Keratinocyte (primary cell): ENCODE measurements around the gene TSPEAR. TPM values are rescaled to one million over a fixed set of nuclear protein-coding genes. Genes with fewer than 3 reads are reported as not detected.

Experiments
- DNase-seq: peaks from one replicate; pipeline ENCODE4 v3.0.0-alpha.2; 2011; ENCODE audit warnings: low read depth, missing footprints, low spot score
- FAIRE-seq: peaks from 2 replicates; lab custom pipeline; 2011; peaks lifted over from hg19 to GRCh38; lab: Jason Lieb, UNC
- H2AFZ ChIP-seq: 2 replicates; pipeline ENCODE4 v1.6.0; 2012; ENCODE audit warnings: low read length, control low read depth, inconsistent platforms; ENCODE audit not compliant: control insufficient read depth
- H3K27ac ChIP-seq: 2 replicates; pipeline ENCODE4 v1.5.1; 2011; ENCODE audit warnings: low read length; ENCODE audit not compliant: control insufficient read depth, insufficient read depth
- H3K27me3 ChIP-seq: 3 replicates; pipeline ENCODE4 v1.6.0; 2011; ENCODE audit warnings: low read length; ENCODE audit not compliant: control insufficient read depth, insufficient read depth; ENCODE audit errors: extremely low read depth
- H3K36me3 ChIP-seq, 2 experiments: 2 replicates in 1 of 2; 3 replicates in 1 of 2; pipeline ENCODE4 v1.5.1; 2011; ENCODE audit warnings: low read length in 2 of 2, mild to moderate bottlenecking in 1 of 2; ENCODE audit not compliant: control insufficient read depth in 2 of 2, insufficient read depth in 2 of 2; ENCODE audit errors: extremely low read depth in 1 of 2
- H3K4me1 ChIP-seq: 3 replicates; pipeline ENCODE4 v1.5.1; 2011; ENCODE audit warnings: low read length; ENCODE audit not compliant: control insufficient read depth, insufficient read depth; ENCODE audit errors: extremely low read depth
- H3K4me2 ChIP-seq: 3 replicates; pipeline ENCODE4 v1.6.0; 2011; ENCODE audit warnings: low read depth, low read length; ENCODE audit not compliant: control insufficient read depth, insufficient read depth; ENCODE audit errors: extremely low read depth
- H3K4me3 ChIP-seq, 3 experiments: fragments of 200-600 bp in 1 of 3; sonication (generic) in 1 of 3; 2 replicates in 2 of 3; 3 replicates in 1 of 3; pipeline ENCODE4 v1.5.1; 2011 to 2016; ENCODE audit warnings: low read length in 3 of 3, mild to moderate bottlenecking in 3 of 3, control low read depth in 2 of 3, inconsistent platforms in 1 of 3, low read depth in 1 of 3, mixed read lengths in 1 of 3, mixed run types in 1 of 3, moderate library complexity in 1 of 3; ENCODE audit not compliant: control insufficient read depth in 2 of 3, insufficient read depth in 2 of 3; ENCODE audit errors: extremely low read depth in 1 of 3
- H3K79me2 ChIP-seq: 2 replicates; pipeline ENCODE4 v1.6.0; 2012; ENCODE audit warnings: low read length; ENCODE audit not compliant: control insufficient read depth, insufficient read depth
- H3K9ac ChIP-seq: 3 replicates; pipeline ENCODE4 v1.6.0; 2011; ENCODE audit warnings: low read length; ENCODE audit not compliant: control insufficient read depth, insufficient read depth; ENCODE audit errors: extremely low read depth
- H3K9me1 ChIP-seq: 3 replicates; pipeline ENCODE4 v1.6.0; 2011; ENCODE audit warnings: low read length; ENCODE audit not compliant: control insufficient read depth, insufficient read depth; ENCODE audit errors: extremely low read depth
- H3K9me3 ChIP-seq: 2 replicates; pipeline ENCODE4 v1.5.1; 2012; ENCODE audit warnings: low read depth, low read length; ENCODE audit not compliant: control insufficient read depth
- H4K20me1 ChIP-seq: 3 replicates; pipeline ENCODE4 v1.6.0; 2011; ENCODE audit warnings: low read length; ENCODE audit not compliant: control insufficient read depth, insufficient read depth; ENCODE audit errors: extremely low read depth
- EZH2 ChIP-seq: IDR thresholded peaks from one replicate; pipeline ENCODE4 v1.6.1; 2012; ENCODE audit warnings: inconsistent platforms, mild to moderate bottlenecking, low read length, moderate library complexity
- dilution Hi-C: fragments of 300-500 bp; cut with MboI; formaldehyde crosslinking; loops from one replicate; pipeline ENCODE4 v1.7.0; 2020; ENCODE audit warnings: low sequenced_read_pairs; ENCODE audit not compliant: extremely low pct_ligation_motif_present
- polyA plus RNA-seq, 5 experiments: library from polyadenylated mRNA; depleted of rRNA in 3 of 5; stranded (reverse) in 3 of 5; stranded (forward) in 1 of 5; unstranded in 1 of 5; fragments of >200 nt; gene quantifications; 1 replicate in 1 of 5; 2 replicates in 3 of 5; 3 replicates in 1 of 5; pipeline versions ENCODE4 v1.2.1 to v1.2.3, GENCODE V29; 2011 to 2012; ENCODE audit warnings: missing spikeins in 2 of 5, low read depth in 1 of 5, low replicate concordance in 1 of 5
- TF ChIP-seq, protein P1 (sequence below), 3 experiments: IDR thresholded peaks in 1 of 3; conservative IDR thresholded peaks in 1 of 3; optimal IDR thresholded peaks in 1 of 3; 2 replicates in 2 of 3; 3 replicates in 1 of 3; pipeline versions ENCODE3 to v1.5.1; 2011; ENCODE audit warnings: low read length in 3 of 3, mild to moderate bottlenecking in 3 of 3, moderate library complexity in 2 of 3, control low read depth in 1 of 3, inconsistent platforms in 1 of 3; ENCODE audit not compliant: insufficient read depth in 2 of 3; ENCODE audit errors: extremely low read depth in 1 of 3

TSPEAR gene
- polyA plus RNA-seq, 1 donor (not counting 4 experiments of a cell fraction or from before 2014, with no cell fraction given) = 0.12 TPM

DNA sequence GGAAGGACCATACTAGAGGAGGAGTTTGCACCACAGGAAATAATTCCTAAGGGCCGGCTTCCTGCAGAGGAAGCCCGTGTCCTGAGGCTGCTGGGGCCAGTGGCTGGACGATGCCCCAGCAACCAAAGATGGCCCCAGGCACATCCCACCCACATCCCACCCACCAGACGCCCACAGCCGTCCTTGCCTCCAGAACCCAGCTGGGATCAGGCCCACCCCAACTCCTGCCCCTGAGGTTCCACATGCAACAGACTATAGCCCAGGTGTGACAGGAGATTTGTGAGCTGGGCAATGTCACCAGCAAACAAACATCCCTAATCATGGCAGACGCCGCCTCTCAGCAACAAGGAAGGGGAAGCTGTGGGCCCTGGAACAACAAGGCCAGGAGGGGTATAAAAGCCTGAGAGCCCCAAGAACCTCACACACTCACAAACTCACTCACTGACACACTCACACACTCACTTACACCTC, 84.7 kb downstream of the TSPEAR start, which contains the start of gene KRTAP10-9:
Gene KRTAP10-9 (plus strand): TSS at position 421 of the 471 bp plus-strand sequence. CDS start 79 bp downstream, outside the sequence.
- H3K4me2 ChIP-seq = no peak within 1 kb of the TSS
- H2AFZ ChIP-seq = no peak within 1 kb of the TSS
- H4K20me1 ChIP-seq = no peaks in the 10 kb centered on the region
- peaks cover 14% of the 10 kb centered on the region for H3K9me3 ChIP-seq
- H3K9me1 ChIP-seq = no peaks in the 10 kb centered on the region
- no peaks in the 10 kb centered on the region for H3K4me1 ChIP-seq
- H3K27me3 ChIP-seq = no peaks in the 10 kb centered on the region
- no peak for DNase-seq
- dilution Hi-C loops = no loop called here
- FAIRE-seq = no peak
- H3K4me3 ChIP-seq = no peak within 1 kb of the TSS
- H3K27ac ChIP-seq = no peak within 1 kb of the TSS
- no peak within 1 kb of the TSS for H3K9ac ChIP-seq
- H3K79me2 ChIP-seq = no peaks in the 10 kb centered on the region
- TF ChIP-seq, protein P1, sequence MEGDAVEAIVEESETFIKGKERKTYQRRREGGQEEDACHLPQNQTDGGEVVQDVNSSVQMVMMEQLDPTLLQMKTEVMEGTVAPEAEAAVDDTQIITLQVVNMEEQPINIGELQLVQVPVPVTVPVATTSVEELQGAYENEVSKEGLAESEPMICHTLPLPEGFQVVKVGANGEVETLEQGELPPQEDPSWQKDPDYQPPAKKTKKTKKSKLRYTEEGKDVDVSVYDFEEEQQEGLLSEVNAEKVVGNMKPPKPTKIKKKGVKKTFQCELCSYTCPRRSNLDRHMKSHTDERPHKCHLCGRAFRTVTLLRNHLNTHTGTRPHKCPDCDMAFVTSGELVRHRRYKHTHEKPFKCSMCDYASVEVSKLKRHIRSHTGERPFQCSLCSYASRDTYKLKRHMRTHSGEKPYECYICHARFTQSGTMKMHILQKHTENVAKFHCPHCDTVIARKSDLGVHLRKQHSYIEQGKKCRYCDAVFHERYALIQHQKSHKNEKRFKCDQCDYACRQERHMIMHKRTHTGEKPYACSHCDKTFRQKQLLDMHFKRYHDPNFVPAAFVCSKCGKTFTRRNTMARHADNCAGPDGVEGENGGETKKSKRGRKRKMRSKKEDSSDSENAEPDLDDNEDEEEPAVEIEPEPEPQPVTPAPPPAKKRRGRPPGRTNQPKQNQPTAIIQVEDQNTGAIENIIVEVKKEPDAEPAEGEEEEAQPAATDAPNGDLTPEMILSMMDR (optimal IDR thresholded peaks at IDR 0.05 in 1 of 3, IDR thresholded peaks at IDR 0.05 in 1 of 3, conservative IDR thresholded peaks at IDR 0.05 in 1 of 3; ENCODE audit: extremely low read depth in 1 of 3, insufficient read depth in 2 of 3, low read length in 3 of 3) = no peak
- no peak for TF ChIP-seq EZH2
- H3K36me3 ChIP-seq = no peaks in the 10 kb centered on the region

DNA sequence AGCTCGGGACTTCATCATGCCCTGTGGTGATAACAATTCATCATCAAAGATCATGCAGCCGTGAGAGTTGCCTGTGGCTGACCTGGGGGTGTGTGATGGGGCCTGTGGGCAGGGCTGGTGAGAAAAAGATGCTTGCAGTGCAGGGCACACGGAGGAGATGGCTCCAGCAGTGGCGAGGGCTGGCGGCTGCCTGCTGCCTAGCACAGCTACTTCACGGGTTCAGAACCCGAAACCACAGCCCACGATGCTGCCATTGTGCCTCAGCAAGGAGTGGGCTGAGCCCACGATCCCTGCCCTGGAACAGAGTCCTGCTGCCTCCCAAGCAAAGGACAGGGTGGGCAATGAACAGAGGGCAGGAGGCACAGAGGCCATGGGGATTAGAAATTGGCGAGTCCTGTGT, 85.1 kb downstream of the TSPEAR start:
- Histone ChIP-seq H3K9me3 (peaks cover 14% of the 10 kb centered on the region), H3K79me2 (no peaks in the 10 kb centered on the region), H3K4me3 (no peak overlapping the region), H3K9ac (no peak overlapping the region), H3K4me1 (no peaks in the 10 kb centered on the region), H3K36me3 (no peaks in the 10 kb centered on the region), H3K9me1 (no peaks in the 10 kb centered on the region), H4K20me1 (no peaks in the 10 kb centered on the region), H2AFZ (no peak overlapping the region), H3K27ac (no peak overlapping the region), H3K27me3 (no peaks in the 10 kb centered on the region), H3K4me2 (no peak overlapping the region)
- FAIRE-seq = no peak
- dilution Hi-C loops = no loop called here
- no peak for TF ChIP-seq EZH2
- TF ChIP-seq, protein P1 (optimal IDR thresholded peaks at IDR 0.05 in 1 of 3, IDR thresholded peaks at IDR 0.05 in 1 of 3, conservative IDR thresholded peaks at IDR 0.05 in 1 of 3; ENCODE audit: extremely low read depth in 1 of 3, insufficient read depth in 2 of 3, low read length in 3 of 3) = no peak
- DNase-seq = no peak
